HG02571 (cell line): ENCODE measurements around the gene RAB3IP.
"Not testable (repeated sequence)": the region's sequence is repeated elsewhere in the genome, so short reads cannot be mapped to it uniquely, and the experiment has no call there.

Experiments used
- ATAC-seq: cut with Tn5 transposase; IDR thresholded peaks from one replicate; pipeline ENCODE4 v1.9.1; 2021; ENCODE audit warnings: mild to moderate bottlenecking, moderate library complexity; ENCODE audit not compliant: unreplicated experiment

RAB3IP gene

GRCh38 chr12:69755302-69755701 lies 16.6 kb downstream of the RAB3IP start:
- ATAC-seq, result no peak

- ATAC-seq, result no peak
These were observed 17.6 kb downstream of the RAB3IP start for GRCh38 chr12:69756088-69756755.

- no peak for ATAC-seq
These were observed 19.4 kb downstream of the RAB3IP start for GRCh38 chr12:69758105-69758504.

- ATAC-seq, result not testable (repeated sequence)
These were observed 20.9 kb downstream of the RAB3IP start for GRCh38 chr12:69759581-69759980.

- no peak for ATAC-seq
These were observed 26.9 kb downstream of the RAB3IP start for GRCh38 chr12:69765515-69765914.

GRCh38 chr12:69766260-69766659 lies 27.6 kb downstream of the RAB3IP start:
- ATAC-seq, result no peak

GRCh38 chr12:69779928-69780327 lies 41.3 kb downstream of the RAB3IP start:
- no peak for ATAC-seq

GRCh38 chr12:69783365-69783764 lies 44.7 kb downstream of the RAB3IP start:
- ATAC-seq, result no peak

GRCh38 chr12:69789351-69789750 lies 50.7 kb downstream of the RAB3IP start:
- ATAC-seq, result no peak

GRCh38 chr12:69792533-69792932 lies 53.9 kb downstream of the RAB3IP start:
- ATAC-seq, result no peak

- not testable (repeated sequence) for ATAC-seq
These were observed 68.6 kb downstream of the RAB3IP start for GRCh38 chr12:69807101-69807897.

GRCh38 chr12:69810870-69811498 lies 72.3 kb downstream of the RAB3IP start:
- ATAC-seq, result no peak

GRCh38 chr12:69816082-69816481 lies 77.4 kb downstream of the RAB3IP start:
- ATAC-seq, result no peak

- ATAC-seq, result no peak
These were observed 82.4 kb downstream of the RAB3IP start for GRCh38 chr12:69821032-69821455.

- no peak for ATAC-seq
These were observed 82.9 kb downstream of the RAB3IP start for GRCh38 chr12:69821456-69822159.

GRCh38 chr12:69822201-69822860 lies 83.7 kb downstream of the RAB3IP start:
- ATAC-seq, result no peak

- ATAC-seq, result no peak
These were observed 85.4 kb downstream of the RAB3IP start for GRCh38 chr12:69824028-69824427.

- ATAC-seq, result no peak
These were observed 86.4 kb downstream of the RAB3IP start, which contains the start of gene MYRFL for GRCh38 chr12:69824966-69825560. TSS of gene MYRFL (plus strand) at chr12:69825227. CDS start at chr12:69825518, 291 bp downstream.

GRCh38 chr12:69828897-69829296 lies 90.2 kb downstream of the RAB3IP start:
- no peak for ATAC-seq

GRCh38 chr12:69833696-69834095 lies 95.0 kb downstream of the RAB3IP start:
- no peak for ATAC-seq
